ENCODE results near the gene ASPSCR1. TPM values are rescaled to one million over a fixed set of nuclear protein-coding genes. Genes with fewer than 3 reads are reported as not detected.
A peak's percentile ranks its signal among the peaks of the same experiment; 100 is the strongest.

ASPSCR1 gene
- total and polyA plus RNA-seq, 2 of the 13 experiments (the other 11 are each of a cell fraction or from before 2014, with no cell fraction given) = 274 to 314 TPM

DNA sequence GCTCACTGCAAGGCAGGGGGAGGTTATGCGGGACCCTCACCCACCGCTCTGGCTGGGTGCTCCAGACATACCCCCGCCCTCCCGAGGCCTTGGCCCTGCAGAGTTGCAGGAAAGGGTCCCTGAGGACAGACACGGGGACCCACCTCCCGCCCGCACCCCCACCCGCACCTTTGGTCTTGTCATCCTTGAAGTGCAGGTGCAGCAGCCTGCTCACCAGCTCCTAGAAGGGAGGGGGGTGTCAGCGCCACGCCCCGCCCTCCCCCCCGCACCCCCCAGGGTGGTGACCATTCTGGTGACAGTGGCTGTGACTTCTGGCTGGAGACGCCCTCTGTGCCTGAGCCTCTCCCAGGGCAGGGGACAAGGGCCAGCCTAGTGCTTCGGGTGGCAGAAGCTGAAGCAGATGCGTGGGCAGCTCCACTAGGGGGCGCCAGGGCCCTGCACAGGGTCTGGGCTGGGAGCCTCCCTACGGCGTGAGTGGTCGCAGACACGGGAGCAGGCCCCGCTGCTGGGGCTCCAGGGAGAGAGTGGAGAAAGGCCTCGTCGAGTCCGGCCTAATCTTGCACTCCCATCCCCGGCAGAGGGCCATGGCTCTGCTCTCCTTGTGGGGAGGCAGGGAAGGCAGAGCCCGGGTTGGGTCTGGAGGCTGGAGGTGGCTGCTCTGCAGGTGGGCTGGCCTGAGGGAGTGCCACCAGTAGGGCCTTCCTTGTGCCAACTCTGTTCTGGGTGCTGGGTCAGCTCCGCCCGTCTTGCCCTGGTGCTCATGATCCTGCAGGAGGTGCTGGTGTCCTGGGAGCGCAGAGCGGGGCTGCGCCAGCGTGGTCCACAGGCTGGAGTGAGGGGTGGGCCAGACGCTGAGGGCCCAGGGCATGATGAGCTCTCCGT, 42.5 kb downstream of the ASPSCR1 start (continued):
- TF ChIP-seq GATAD2A (CRISPR knock-in tag; IDR thresholded peaks at IDR 0.05) = peak; percentile 61
- TF ChIP-seq ZNF770 (CRISPR knock-in tag; IDR thresholded peaks at IDR 0.05) = 0 out of 2 replicates have a peak, but pooled peaks have one; percentile 55
- TF ChIP-seq PAF1 (CRISPR knock-in tag; IDR thresholded peaks at IDR 0.05) = peak; percentile 46; the same call in 1 of the 2 replicates
- TF ChIP-seq NONO (IDR thresholded peaks at IDR 0.05) = no peak
- TF ChIP-seq NONO (CRISPR knock-in tag; conservative IDR thresholded peaks at IDR 0.05) = peak; percentile 79
- TF ChIP-seq ZNF747 (CRISPR knock-in tag; IDR thresholded peaks at IDR 0.05; ENCODE audit: borderline replicate concordance) = peak; percentile 31; the same call in 1 of the 2 replicates
- peak; percentile 74; the same call in 1 of the 2 replicates for TF ChIP-seq ZBED4 (CRISPR knock-in tag; IDR thresholded peaks at IDR 0.05; ENCODE audit: borderline replicate concordance)
- TF ChIP-seq, protein P1, sequence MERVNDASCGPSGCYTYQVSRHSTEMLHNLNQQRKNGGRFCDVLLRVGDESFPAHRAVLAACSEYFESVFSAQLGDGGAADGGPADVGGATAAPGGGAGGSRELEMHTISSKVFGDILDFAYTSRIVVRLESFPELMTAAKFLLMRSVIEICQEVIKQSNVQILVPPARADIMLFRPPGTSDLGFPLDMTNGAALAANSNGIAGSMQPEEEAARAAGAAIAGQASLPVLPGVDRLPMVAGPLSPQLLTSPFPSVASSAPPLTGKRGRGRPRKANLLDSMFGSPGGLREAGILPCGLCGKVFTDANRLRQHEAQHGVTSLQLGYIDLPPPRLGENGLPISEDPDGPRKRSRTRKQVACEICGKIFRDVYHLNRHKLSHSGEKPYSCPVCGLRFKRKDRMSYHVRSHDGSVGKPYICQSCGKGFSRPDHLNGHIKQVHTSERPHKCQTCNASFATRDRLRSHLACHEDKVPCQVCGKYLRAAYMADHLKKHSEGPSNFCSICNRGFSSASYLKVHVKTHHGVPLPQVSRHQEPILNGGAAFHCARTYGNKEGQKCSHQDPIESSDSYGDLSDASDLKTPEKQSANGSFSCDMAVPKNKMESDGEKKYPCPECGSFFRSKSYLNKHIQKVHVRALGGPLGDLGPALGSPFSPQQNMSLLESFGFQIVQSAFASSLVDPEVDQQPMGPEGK (CRISPR knock-in tag; IDR thresholded peaks at IDR 0.05) = peak; percentile 58
- TF ChIP-seq ZNF83 (CRISPR knock-in tag; IDR thresholded peaks at IDR 0.05; ENCODE audit: borderline replicate concordance) = peak; percentile 19; the same call in 1 of the 2 replicates
- TF ChIP-seq PTBP1 (IDR thresholded peaks at IDR 0.05; ENCODE audit: low read depth, low read length, poor library complexity, severe bottlenecking) = peak; percentile 73
- TF ChIP-seq, protein P2, sequence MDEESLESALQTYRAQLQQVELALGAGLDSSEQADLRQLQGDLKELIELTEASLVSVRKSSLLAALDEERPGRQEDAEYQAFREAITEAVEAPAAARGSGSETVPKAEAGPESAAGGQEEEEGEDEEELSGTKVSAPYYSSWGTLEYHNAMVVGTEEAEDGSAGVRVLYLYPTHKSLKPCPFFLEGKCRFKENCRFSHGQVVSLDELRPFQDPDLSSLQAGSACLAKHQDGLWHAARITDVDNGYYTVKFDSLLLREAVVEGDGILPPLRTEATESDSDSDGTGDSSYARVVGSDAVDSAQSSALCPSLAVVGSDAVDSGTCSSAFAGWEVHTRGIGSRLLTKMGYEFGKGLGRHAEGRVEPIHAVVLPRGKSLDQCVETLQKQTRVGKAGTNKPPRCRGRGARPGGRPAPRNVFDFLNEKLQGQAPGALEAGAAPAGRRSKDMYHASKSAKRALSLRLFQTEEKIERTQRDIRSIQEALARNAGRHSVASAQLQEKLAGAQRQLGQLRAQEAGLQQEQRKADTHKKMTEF (CRISPR knock-in tag; IDR thresholded peaks at IDR 0.05) = 0 out of 2 replicates have a peak, but pooled peaks have one; percentile 53
- TF ChIP-seq, protein P3, sequence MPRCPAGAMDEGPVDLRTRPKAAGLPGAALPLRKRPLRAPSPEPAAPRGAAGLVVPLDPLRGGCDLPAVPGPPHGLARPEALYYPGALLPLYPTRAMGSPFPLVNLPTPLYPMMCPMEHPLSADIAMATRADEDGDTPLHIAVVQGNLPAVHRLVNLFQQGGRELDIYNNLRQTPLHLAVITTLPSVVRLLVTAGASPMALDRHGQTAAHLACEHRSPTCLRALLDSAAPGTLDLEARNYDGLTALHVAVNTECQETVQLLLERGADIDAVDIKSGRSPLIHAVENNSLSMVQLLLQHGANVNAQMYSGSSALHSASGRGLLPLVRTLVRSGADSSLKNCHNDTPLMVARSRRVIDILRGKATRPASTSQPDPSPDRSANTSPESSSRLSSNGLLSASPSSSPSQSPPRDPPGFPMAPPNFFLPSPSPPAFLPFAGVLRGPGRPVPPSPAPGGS (CRISPR knock-in tag; IDR thresholded peaks at IDR 0.05) = peak; percentile 59; the same call in 1 of the 2 replicates
- no peak for TF ChIP-seq ZNF75D (CRISPR knock-in tag; IDR thresholded peaks at IDR 0.05; ENCODE audit: borderline replicate concordance)
- peak; percentile 67; the same call in 1 of the 2 replicates for TF ChIP-seq MEIS2 (CRISPR knock-in tag; IDR thresholded peaks at IDR 0.05)
